GM12801 (cell line): ENCODE results near the gene DCDC2C.

Experiments used
- CTCF ChIP-seq: IDR thresholded peaks from one replicate; pipeline ENCODE4 v1.5.1; 2011; ENCODE audit warnings: control low read depth; ENCODE audit not compliant: insufficient read length; ENCODE audit errors: extremely low read depth

DCDC2C gene

DNA sequence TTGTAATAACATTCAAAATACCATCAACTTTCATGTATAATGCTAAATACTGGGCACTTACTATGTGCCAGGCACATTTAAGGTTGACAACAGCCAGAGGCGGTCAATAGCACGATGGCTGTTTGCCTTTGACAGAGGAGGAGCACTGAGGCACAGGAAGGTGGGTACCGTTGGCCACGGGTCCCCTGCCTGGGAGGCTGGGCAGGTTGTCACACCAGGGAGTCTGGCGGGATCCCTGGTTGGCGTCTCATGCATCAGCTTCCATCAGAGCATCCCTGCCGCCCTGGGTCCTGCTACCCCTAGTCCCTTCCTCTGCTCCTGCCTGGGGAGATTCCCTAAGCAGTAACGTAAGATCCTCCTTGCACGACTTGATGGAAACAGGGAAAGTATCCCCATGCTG is 25.9 kb upstream of the DCDC2C start:
- no peak for TF ChIP-seq CTCF

- no peak for TF ChIP-seq CTCF
These were observed 25.2 kb upstream of the DCDC2C start for GRCh38 chr2:3678212-3678611.

- no peak for TF ChIP-seq CTCF
These were observed 24.2 kb upstream of the DCDC2C start for GRCh38 chr2:3679180-3679579.

DNA sequence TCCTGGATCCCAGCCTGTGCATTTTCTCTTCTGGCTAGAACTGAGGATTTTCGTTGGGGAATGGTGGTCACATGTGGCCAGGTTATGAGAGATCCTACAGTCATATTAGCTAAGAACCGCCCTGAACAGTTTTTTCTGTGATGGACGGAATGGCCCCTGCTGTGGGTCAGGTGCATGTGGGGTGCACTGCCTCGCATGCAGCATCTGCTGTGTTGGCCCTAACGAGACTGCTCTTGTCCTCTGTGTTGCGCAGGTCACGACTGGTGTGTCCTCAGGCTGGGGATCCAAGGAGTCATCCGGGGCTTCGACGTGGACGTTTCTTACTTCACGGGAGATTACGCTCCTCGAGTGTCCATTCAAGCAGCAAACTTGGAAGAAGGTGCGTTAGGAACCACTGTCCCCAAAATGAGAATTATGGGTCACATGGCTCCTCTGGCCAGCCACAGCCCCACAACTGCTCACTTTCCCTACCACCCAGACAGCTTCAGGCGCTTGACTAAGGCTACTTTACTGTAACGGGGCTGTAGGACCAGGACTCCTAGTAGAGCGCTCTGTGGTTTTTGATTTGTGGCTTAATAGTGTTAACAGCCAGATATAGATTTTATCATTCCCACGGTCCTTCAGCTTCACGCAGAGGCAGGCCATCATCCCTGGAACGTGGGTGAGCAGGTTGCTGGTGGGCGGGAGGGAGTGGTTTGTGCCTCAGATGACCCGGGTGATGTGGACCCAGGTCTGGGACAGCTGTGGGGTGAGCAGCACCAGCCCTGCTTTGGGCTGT is 23.6 kb upstream of the DCDC2C start:
- TF ChIP-seq CTCF = no peak

DNA sequence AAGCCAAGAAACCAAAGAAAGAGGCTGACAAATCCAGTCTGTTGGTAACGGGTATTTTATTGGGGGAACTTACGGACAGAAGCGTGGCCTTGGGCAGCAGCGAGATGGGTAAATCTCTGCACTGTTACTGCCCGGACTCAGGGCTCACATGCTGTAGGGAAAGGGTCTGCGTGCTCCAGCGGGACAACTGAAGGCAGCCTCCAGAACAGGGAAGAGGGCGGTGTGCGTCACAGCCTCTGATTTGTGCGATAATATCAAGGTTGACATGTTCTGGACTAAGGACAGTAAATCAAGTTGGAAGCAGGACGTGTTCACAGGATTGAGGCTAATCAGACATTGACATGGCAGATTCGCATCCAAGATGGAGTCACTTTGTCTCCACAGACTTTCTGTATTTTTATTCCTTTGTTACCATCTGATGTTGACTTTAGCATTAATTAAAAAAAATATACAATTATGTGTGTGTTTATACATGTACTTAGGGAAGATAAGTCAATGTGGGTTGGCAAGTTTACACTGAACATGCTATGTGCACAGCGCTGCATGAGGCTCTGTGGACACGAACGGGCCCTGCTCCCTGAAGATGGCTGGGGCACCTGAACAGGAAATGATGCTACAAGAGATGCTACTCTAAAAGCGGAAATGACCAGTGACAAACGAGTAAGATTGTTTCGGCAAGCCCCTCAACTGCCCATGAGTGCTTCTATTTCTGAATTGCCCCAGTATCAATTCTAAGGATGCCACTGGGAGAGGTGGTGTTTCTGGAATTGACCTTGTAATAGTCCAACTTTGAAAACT is 22.6 kb upstream of the DCDC2C start:
- TF ChIP-seq CTCF = no peak

DNA sequence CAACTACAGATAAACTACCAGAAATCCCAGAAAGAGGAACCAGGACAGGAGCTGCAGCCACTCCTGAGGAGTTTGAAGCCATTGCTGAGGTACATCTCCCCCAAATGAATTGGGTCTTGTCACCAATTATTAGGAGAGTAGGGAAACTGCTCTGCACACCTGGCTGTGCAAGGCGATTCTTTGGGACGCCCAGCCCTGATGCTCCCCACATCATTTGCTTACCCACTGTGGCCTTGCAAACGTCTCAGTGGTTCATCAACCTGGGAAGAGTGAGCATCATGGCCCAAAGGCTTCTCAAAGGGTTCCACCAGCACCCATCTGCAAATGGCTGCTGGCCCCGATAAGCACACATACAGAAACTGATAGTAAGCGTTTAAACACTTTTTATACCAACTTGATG is 21.8 kb upstream of the DCDC2C start:
- no peak for TF ChIP-seq CTCF

DNA sequence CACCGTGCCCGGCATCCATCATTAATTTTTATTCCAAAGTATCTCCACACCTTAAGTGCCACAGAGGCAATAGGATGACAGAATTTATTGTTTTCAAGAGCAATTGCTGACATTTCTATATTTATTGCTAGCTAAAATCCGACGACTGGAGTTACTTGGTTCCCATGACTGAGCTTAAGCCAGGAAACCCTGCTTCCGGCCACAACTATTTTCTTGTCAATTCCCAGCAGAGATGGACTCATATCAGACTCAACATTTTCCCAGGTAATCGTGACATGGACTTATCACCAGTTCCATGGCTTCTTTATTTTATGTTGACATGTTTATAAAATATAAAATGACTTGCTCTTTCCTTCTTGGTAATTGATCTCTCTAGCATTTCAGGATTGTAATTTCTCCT is 20.6 kb upstream of the DCDC2C start:
- TF ChIP-seq CTCF = no peak
